Measurements from ENCODE around the gene GNB1L. TPM values are rescaled to one million over a fixed set of nuclear protein-coding genes. Genes with fewer than 3 reads are reported as not detected.
"Not testable (repeated sequence)": the region's sequence is repeated elsewhere in the genome, so short reads cannot be mapped to it uniquely, and the experiment has no call there.

Gene GNB1L
- polyA plus RNA-seq, 1 donor from 2014 or later = 16.5 TPM

- H3K9me3 ChIP-seq (ENCODE audit: low read length); H3F3A ChIP-seq (ENCODE audit: insufficient read depth, low read length, poor library complexity, severe bottlenecking); H3K9ac ChIP-seq (ENCODE audit: low read length); H3K4me3 ChIP-seq (ENCODE audit: low read length); H3K36me3 ChIP-seq (ENCODE audit: insufficient read depth, low read length); H3K9me2 ChIP-seq (ENCODE audit: insufficient read depth, low read length); H3K27ac ChIP-seq (ENCODE audit: low read length); H2AFZ ChIP-seq (ENCODE audit: low read depth, low read length); H3K27me3 ChIP-seq (ENCODE audit: insufficient read depth, low read depth, low read length); H4K20me1 ChIP-seq (ENCODE audit: insufficient read depth); H3K79me2 ChIP-seq (replicated peaks; ENCODE audit: insufficient read depth, low read length); H3K4me2 ChIP-seq (ENCODE audit: low read length): not testable (repeated sequence)
Observed at GRCh38 chr22:19833327-19833726, 21.3 kb downstream of the GNB1L start.

- Histone ChIP-seq H3K9ac (ENCODE audit: low read length) (no peak overlapping the region), H3K27ac (ENCODE audit: low read length) (no peak overlapping the region), H3K9me2 (ENCODE audit: insufficient read depth, low read length) (no peaks in the 10 kb centered on the region), H2AFZ (ENCODE audit: low read depth, low read length) (no peak overlapping the region), H3K36me3 (ENCODE audit: insufficient read depth, low read length) (no peaks in the 10 kb centered on the region), H4K20me1 (ENCODE audit: insufficient read depth) (no peaks in the 10 kb centered on the region), H3K79me2 (replicated peaks; ENCODE audit: insufficient read depth, low read length) (no peaks in the 10 kb centered on the region), H3K4me2 (ENCODE audit: low read length) (no peak overlapping the region), H3K4me3 (ENCODE audit: low read length) (no peak overlapping the region), H3K9me3 (ENCODE audit: low read length) (no peaks in the 10 kb centered on the region), H3K27me3 (ENCODE audit: insufficient read depth, low read depth, low read length) (no peaks in the 10 kb centered on the region), H3F3A (ENCODE audit: insufficient read depth, low read length, poor library complexity, severe bottlenecking) (no peaks in the 10 kb centered on the region)
- no peak for TF ChIP-seq MXI1 (conservative IDR thresholded peaks at IDR 0.05; ENCODE audit: poor library complexity, severe bottlenecking)
- no peak for TF ChIP-seq REST (IDR thresholded peaks at IDR 0.05; ENCODE audit: borderline replicate concordance)
- TF ChIP-seq EP300 (conservative IDR thresholded peaks at IDR 0.05; ENCODE audit: poor library complexity, severe bottlenecking) = no peak
- TF ChIP-seq EZH2 (IDR thresholded peaks at IDR 0.05; ENCODE audit: borderline replicate concordance, insufficient read depth, low read length, poor library complexity, severe bottlenecking) = no peak
- TF ChIP-seq SMC3 (conservative IDR thresholded peaks at IDR 0.05; ENCODE audit: poor library complexity) = no peak
- TF ChIP-seq, protein P1, sequence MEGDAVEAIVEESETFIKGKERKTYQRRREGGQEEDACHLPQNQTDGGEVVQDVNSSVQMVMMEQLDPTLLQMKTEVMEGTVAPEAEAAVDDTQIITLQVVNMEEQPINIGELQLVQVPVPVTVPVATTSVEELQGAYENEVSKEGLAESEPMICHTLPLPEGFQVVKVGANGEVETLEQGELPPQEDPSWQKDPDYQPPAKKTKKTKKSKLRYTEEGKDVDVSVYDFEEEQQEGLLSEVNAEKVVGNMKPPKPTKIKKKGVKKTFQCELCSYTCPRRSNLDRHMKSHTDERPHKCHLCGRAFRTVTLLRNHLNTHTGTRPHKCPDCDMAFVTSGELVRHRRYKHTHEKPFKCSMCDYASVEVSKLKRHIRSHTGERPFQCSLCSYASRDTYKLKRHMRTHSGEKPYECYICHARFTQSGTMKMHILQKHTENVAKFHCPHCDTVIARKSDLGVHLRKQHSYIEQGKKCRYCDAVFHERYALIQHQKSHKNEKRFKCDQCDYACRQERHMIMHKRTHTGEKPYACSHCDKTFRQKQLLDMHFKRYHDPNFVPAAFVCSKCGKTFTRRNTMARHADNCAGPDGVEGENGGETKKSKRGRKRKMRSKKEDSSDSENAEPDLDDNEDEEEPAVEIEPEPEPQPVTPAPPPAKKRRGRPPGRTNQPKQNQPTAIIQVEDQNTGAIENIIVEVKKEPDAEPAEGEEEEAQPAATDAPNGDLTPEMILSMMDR (IDR thresholded peaks at IDR 0.05; ENCODE audit: poor library complexity, severe bottlenecking) = no peak
- TF ChIP-seq TAF1 (IDR thresholded peaks at IDR 0.05; ENCODE audit: low read depth) = no peak
- TF ChIP-seq POLR2AphosphoS5 (IDR thresholded peaks at IDR 0.05) = no peak
- no peak for TF ChIP-seq RAD21 (conservative IDR thresholded peaks at IDR 0.05)
Observed at GRCh38 chr22:19832476-19833108, 22.1 kb downstream of the GNB1L start.

DNA sequence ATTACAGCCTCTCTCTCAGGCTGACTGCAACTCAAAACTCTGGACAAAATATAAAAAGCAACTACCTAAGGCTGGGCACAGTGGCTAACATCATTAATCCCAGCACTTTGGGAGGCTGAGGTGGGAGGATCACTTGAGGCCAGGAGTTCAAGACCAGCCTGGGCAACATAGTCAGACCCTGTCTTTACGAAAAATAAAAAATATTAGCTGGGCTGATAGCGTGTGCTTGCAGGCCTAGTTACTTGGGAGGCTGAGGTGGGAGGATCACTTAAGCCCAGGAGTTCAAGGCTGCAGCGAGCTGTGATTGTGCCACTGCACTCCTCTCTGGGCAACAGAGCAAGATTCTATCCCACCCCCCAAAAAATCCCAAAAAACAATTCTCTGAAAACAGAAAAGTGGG lies 22.7 kb downstream of the GNB1L start:
- not testable (repeated sequence) for H3K9me3 ChIP-seq (ENCODE audit: low read length); H3F3A ChIP-seq (ENCODE audit: insufficient read depth, low read length, poor library complexity, severe bottlenecking); H3K79me2 ChIP-seq (replicated peaks; ENCODE audit: insufficient read depth, low read length); H4K20me1 ChIP-seq (ENCODE audit: insufficient read depth); H3K27ac ChIP-seq (ENCODE audit: low read length); H2AFZ ChIP-seq (ENCODE audit: low read depth, low read length); H3K9ac ChIP-seq (ENCODE audit: low read length); H3K9me2 ChIP-seq (ENCODE audit: insufficient read depth, low read length); H3K4me2 ChIP-seq (ENCODE audit: low read length); H3K27me3 ChIP-seq (ENCODE audit: insufficient read depth, low read depth, low read length); H3K36me3 ChIP-seq (ENCODE audit: insufficient read depth, low read length); H3K4me3 ChIP-seq (ENCODE audit: low read length)
